Bronchial epithelial cell (primary cell): ENCODE measurements around the gene MAPK1IP1L. TPM values are rescaled to one million over a fixed set of nuclear protein-coding genes. Genes with fewer than 3 reads are reported as not detected.
A peak's percentile ranks its signal among the peaks of the same experiment; 100 is the strongest.
"Not testable (repeated sequence)": the region's sequence is repeated elsewhere in the genome, so short reads cannot be mapped to it uniquely, and the experiment has no call there.

Experiments used
- DNase-seq: peaks from one replicate; pipeline ENCODE4 v3.0.0-alpha.2; 2010; ENCODE audit warnings: low read depth
- FAIRE-seq: peaks from 2 replicates; lab custom pipeline; 2011; peaks lifted over from hg19 to GRCh38; lab: Jason Lieb, UNC
- H3K27me3 ChIP-seq: 2 replicates; pipeline ENCODE4 v1.5.1; 2011; ENCODE audit warnings: low read length; ENCODE audit not compliant: control insufficient read depth, insufficient read depth
- H3K36me3 ChIP-seq: 2 replicates; pipeline ENCODE4 v1.5.1; 2011; ENCODE audit warnings: low read length; ENCODE audit not compliant: control insufficient read depth, insufficient read depth
- H3K4me3 ChIP-seq: 2 replicates; pipeline ENCODE4 v1.5.1; 2011; ENCODE audit warnings: mild to moderate bottlenecking, low read depth, low read length, control low read depth
- total RNA-seq: library from RNA; depleted of rRNA; stranded (reverse); fragments of >200 nt; gene quantifications from 2 replicates; pipeline ENCODE4 v1.2.1, GENCODE V29; 2014
- TF ChIP-seq, protein P1 (sequence below): IDR thresholded peaks from 2 replicates; pipeline ENCODE4 v1.5.1; 2011; ENCODE audit warnings: mild to moderate bottlenecking, moderate library complexity, low read length, control low read depth, inconsistent platforms; ENCODE audit not compliant: insufficient read depth, severe bottlenecking

MAPK1IP1L gene
- total RNA-seq, 1 donor from 2014 or later: 12.1 TPM

- DNase-seq (no peak), FAIRE-seq (no peak)
- no peaks in the 10 kb centered on the region for H3K36me3 ChIP-seq
- H3K4me3 ChIP-seq: peak overlapping the region; percentile 70
- TF ChIP-seq, protein P1, sequence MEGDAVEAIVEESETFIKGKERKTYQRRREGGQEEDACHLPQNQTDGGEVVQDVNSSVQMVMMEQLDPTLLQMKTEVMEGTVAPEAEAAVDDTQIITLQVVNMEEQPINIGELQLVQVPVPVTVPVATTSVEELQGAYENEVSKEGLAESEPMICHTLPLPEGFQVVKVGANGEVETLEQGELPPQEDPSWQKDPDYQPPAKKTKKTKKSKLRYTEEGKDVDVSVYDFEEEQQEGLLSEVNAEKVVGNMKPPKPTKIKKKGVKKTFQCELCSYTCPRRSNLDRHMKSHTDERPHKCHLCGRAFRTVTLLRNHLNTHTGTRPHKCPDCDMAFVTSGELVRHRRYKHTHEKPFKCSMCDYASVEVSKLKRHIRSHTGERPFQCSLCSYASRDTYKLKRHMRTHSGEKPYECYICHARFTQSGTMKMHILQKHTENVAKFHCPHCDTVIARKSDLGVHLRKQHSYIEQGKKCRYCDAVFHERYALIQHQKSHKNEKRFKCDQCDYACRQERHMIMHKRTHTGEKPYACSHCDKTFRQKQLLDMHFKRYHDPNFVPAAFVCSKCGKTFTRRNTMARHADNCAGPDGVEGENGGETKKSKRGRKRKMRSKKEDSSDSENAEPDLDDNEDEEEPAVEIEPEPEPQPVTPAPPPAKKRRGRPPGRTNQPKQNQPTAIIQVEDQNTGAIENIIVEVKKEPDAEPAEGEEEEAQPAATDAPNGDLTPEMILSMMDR: no peak
- no peaks in the 10 kb centered on the region for H3K27me3 ChIP-seq
These were observed 25.0 kb upstream of the MAPK1IP1L start for GRCh38 chr14:55026441-55026792.

GRCh38 chr14:55026793-55027561 lies 24.5 kb upstream of the MAPK1IP1L start, which contains the start of the genes SOCS4 and WDHD1:
Gene SOCS4 (plus strand): TSS chr14:55027236. CDS start chr14:55043042, 15,806 bp downstream.
Gene WDHD1 (minus strand): TSS chr14:55027099. CDS start chr14:55026787, 312 bp downstream.
- no peaks in the 10 kb centered on the region for H3K27me3 ChIP-seq
- no peak for FAIRE-seq
- H3K4me3 ChIP-seq: peak within 1 kb of the TSS; percentile 70
- H3K36me3 ChIP-seq: no peaks in the 10 kb centered on the region
- TF ChIP-seq, protein P1: no peak
- peak; percentile 87 for DNase-seq

GRCh38 chr14:55028066-55028465 lies 23.4 kb upstream of the MAPK1IP1L start:
- FAIRE-seq (no peak), DNase-seq (no peak)
- no peaks in the 10 kb centered on the region for H3K27me3 ChIP-seq
- no peaks in the 10 kb centered on the region for H3K36me3 ChIP-seq
- H3K4me3 ChIP-seq: peak overlapping the region; percentile 70
- TF ChIP-seq, protein P1: no peak

- FAIRE-seq (no peak), DNase-seq (no peak)
- no peaks in the 10 kb centered on the region for H3K27me3 ChIP-seq
- peak overlapping the region; percentile 5 for H3K4me3 ChIP-seq
- TF ChIP-seq, protein P1: no peak
- H3K36me3 ChIP-seq: no peaks in the 10 kb centered on the region
These were observed 23.0 kb upstream of the MAPK1IP1L start for GRCh38 chr14:55028476-55028875.

- TF ChIP-seq, protein P1: no peak
- no peak for FAIRE-seq
- Histone ChIP-seq H3K36me3 (no peaks in the 10 kb centered on the region), H3K27me3 (no peaks in the 10 kb centered on the region), H3K4me3 (no peak overlapping the region)
- DNase-seq: no peak
These were observed 20.3 kb upstream of the MAPK1IP1L start for GRCh38 chr14:55031190-55031589.

DNA sequence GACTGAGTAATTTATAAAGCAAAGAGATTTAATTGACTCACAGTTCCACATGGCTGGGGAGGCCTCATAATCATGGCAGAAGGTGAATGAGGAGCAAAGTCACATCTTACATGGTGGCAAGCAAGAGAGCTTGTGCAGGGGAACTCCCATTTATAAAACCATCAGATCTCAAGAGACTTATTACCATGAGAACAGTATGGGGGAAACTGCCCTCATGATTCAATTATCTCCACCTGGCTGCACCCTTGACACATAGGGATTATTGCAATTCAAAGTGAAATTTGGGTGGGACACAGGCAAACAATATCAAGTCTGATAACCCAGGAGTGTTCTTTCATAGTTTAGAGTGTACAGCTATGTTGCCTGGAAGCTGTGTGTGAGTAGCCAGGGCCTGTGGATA lies 13.5 kb upstream of the MAPK1IP1L start:
- not testable (repeated sequence) for H3K36me3 ChIP-seq, DNase-seq, FAIRE-seq, H3K4me3 ChIP-seq, H3K27me3 ChIP-seq
